DMS 273 treated with DMSO at 0.1 percent for 48 hours (cell line): ENCODE data around the gene NFIB.

Experiments used
- DNase-seq: peaks from one replicate; lab custom pipeline; 2025; lab: John Stamatoyannopoulos, UW

The NFIB gene

GRCh38 chr9:14066831-14067230 lies 247.1 kb downstream of the NFIB start:
- DNase-seq, result no peak

GRCh38 chr9:14066032-14066431 lies 247.9 kb downstream of the NFIB start:
- DNase-seq, result no peak

- DNase-seq, result no peak
These were observed 249.0 kb downstream of the NFIB start for GRCh38 chr9:14064940-14065339.

- DNase-seq, result no peak
These were observed 250.2 kb downstream of the NFIB start for GRCh38 chr9:14063756-14064155.

GRCh38 chr9:14062586-14063221 lies 251.2 kb downstream of the NFIB start:
- DNase-seq, result no peak

- no peak for DNase-seq
These were observed 251.9 kb downstream of the NFIB start for GRCh38 chr9:14061936-14062585.

GRCh38 chr9:14058325-14058688 lies 255.6 kb downstream of the NFIB start:
- no peak for DNase-seq

- DNase-seq, result no peak
These were observed 256.3 kb downstream of the NFIB start for GRCh38 chr9:14057368-14058324.

- DNase-seq, result no peak
These were observed 257.6 kb downstream of the NFIB start for GRCh38 chr9:14056316-14056861.

GRCh38 chr9:14054096-14054495 lies 259.8 kb downstream of the NFIB start:
- no peak for DNase-seq

GRCh38 chr9:14052359-14052758 lies 261.6 kb downstream of the NFIB start:
- DNase-seq, result no peak

GRCh38 chr9:14051419-14051818 lies 262.5 kb downstream of the NFIB start:
- no peak for DNase-seq

GRCh38 chr9:14043483-14043882 lies 270.5 kb downstream of the NFIB start:
- no peak for DNase-seq

- DNase-seq, result no peak
These were observed 276.6 kb downstream of the NFIB start for GRCh38 chr9:14037331-14037730.

GRCh38 chr9:14033067-14033466 lies 280.9 kb downstream of the NFIB start:
- DNase-seq, result no peak
